Stomach (tissue), 9 donors: Measurements from ENCODE around the gene FIP1L1. TPM values are rescaled to one million over a fixed set of nuclear protein-coding genes. Genes with fewer than 3 reads are reported as not detected.

ENCODE experiments used
- DNase-seq, 2 donors: peaks; one replicate each; pipeline versions ENCODE4 v3.0.0 to v3.0.0-alpha.2; 2013 to 2019
- H3K27ac ChIP-seq, 5 donors: fragments of 200-600 bp in 4 of 5; sonication (generic) in 4 of 5; one replicate each; pipeline ENCODE4 v1.5.1; 2013 to 2019; ENCODE audit warnings: mild to moderate bottlenecking in 1 of 5, moderate library complexity in 1 of 5
- H3K27me3 ChIP-seq, 3 donors: fragments of 200-600 bp; sonication (generic); one replicate each; pipeline ENCODE4 v1.5.1; 2017 to 2019; ENCODE audit warnings: mixed run types in 1 of 3
- H3K36me3 ChIP-seq, 4 donors: fragments of 200-600 bp; sonication (generic); 1 replicate in 3 of 4; 2 replicates in 1 of 4; pipeline ENCODE4 v1.5.1; 2016 to 2019
- H3K4me1 ChIP-seq, 4 donors: fragments of 200-600 bp; sonication (generic); one replicate each; pipeline ENCODE4 v1.5.1; 2016 to 2019
- H3K4me3 ChIP-seq, 4 donors: fragments of 200-600 bp; sonication (generic) in 3 of 4; one replicate each; pipeline ENCODE4 v1.5.1; 2016 to 2019; ENCODE audit warnings: mild to moderate bottlenecking in 1 of 4
- H3K9me3 ChIP-seq, 4 donors: fragments of 200-600 bp; sonication (generic); one replicate each; pipeline ENCODE4 v1.5.1; 2016 to 2019
- CTCF ChIP-seq, 7 experiments: fragments of 450-650 bp in 4 of 7; fragments of 200-600 bp in 3 of 7; sonication (generic) in 3 of 7; IDR thresholded peaks; one replicate each; pipeline ENCODE4 v1.5.1; 2016 to 2019; ENCODE audit warnings: antibody characterized with exemption in 7 of 7, control low read depth in 2 of 7, mild to moderate bottlenecking in 1 of 7
- EP300 ChIP-seq: sonication (generic); formaldehyde crosslinking; IDR thresholded peaks from one replicate; pipeline ENCODE4 v1.6.1; 2017; ENCODE audit warnings: antibody characterized with exemption
- POLR2A ChIP-seq, 4 donors: fragments of 450-650 bp; IDR thresholded peaks; one replicate each; pipeline ENCODE4 v1.6.1; 2016; ENCODE audit warnings: antibody characterized with exemption in 4 of 4, control low read depth in 2 of 4, mild to moderate bottlenecking in 1 of 4, moderate library complexity in 1 of 4
- POLR2AphosphoS5 ChIP-seq, 3 donors: sonication (generic); formaldehyde crosslinking; IDR thresholded peaks; one replicate each; pipeline ENCODE4 v1.6.1; 2016; ENCODE audit warnings: antibody characterized with exemption in 3 of 3
- WGBS, 5 donors: extraction: QIAGEN DNeasy Blood & Tissue Kit in 3 of 5; methylation state at CpG; one replicate each; pipeline versions ENCODE4 v1.1.5 to v1.1.7; 2013 to 2018; 5-methylcytosine and 5-hydroxymethylcytosine counted together
- intact Hi-C: fragments of 100-400 bp; cut with DNase I; formaldehyde crosslinking; loops from one replicate; pipeline ENCODE4 v1.15.1; 2023; ENCODE audit warnings: low total_unique reads
- polyA plus RNA-seq, 3 donors: library from polyadenylated mRNA; stranded (reverse); fragments of 200-250 nt; gene quantifications; one replicate each; pipeline ENCODE4 v1.2.3, GENCODE V29; 2013
- total RNA-seq, 5 donors: library from RNA; depleted of rRNA; stranded (reverse); fragments of >200 nt; gene quantifications; one replicate each; pipeline versions ENCODE4 v1.1.0 to v1.2.3, GENCODE V29; 2014 to 2016
- donor health status: healthy with polysubstance abuse.
- donor health status: Bipolar disorder and iron deficiency.
- donor health status: healthy.

The FIP1L1 gene
- total and polyA plus RNA-seq, 8 donors = 19.9 to 91.1 (median 29.9) TPM

GRCh38 chr4:53365486-53366300 lies 11.7 kb upstream of the FIP1L1 start, which contains the start of gene SCFD2:
Gene SCFD2, minus strand, starts transcription at chr4:53366061.
- H3K27ac ChIP-seq = peak within 1 kb of the TSS in 4 of 5 donors; percentile 65 to 80 (median 72)

GRCh38 chr4:53366301-53366716 lies 11.1 kb upstream of the FIP1L1 start:
- no peaks in the 10 kb centered on the region for H3K36me3 ChIP-seq
- peaks cover 17 to 50% (median 40%) of the 10 kb centered on the region in 4 donors for H3K4me1 ChIP-seq
- peak overlapping the region; percentile 91 to 99 (median 96) for H3K4me3 ChIP-seq
- WGBS, 5 donors = 11 to 17% (median 15%) methylated on average over 8 of the region's 8 CpGs
- no peaks in the 10 kb centered on the region for H3K9me3 ChIP-seq
- peak overlapping the region in 4 of 5 donors; percentile 65 to 80 (median 72) for H3K27ac ChIP-seq
- DNase-seq = no peak
- H3K27me3 ChIP-seq = peaks cover 0 to 22% (median 0%) of the 10 kb centered on the region in 3 donors
- intact Hi-C loops = no loop called here
- TF ChIP-seq CTCF (IDR thresholded peaks at IDR 0.05) (no peak), EP300 (no peak), POLR2AphosphoS5 (IDR thresholded peaks at IDR 0.05) (no peak), POLR2A (IDR thresholded peaks at IDR 0.05) (no peak)

More at GRCh38 chr4:53365486-53366300, 11.7 kb upstream of the FIP1L1 start, which contains the start of gene SCFD2:
- Histone ChIP-seq H3K4me3 (peak within 1 kb of the TSS; percentile 91 to 99 (median 96)), H3K27me3 (peaks cover 0 to 16% (median 0%) of the 10 kb centered on the region in 3 donors), H3K36me3 (no peaks in the 10 kb centered on the region), H3K4me1 (peaks cover 17 to 55% (median 42%) of the 10 kb centered on the region in 4 donors), H3K9me3 (no peaks in the 10 kb centered on the region)
- intact Hi-C loops = no loop called here
- 0% methylated on average over 37 to 51 of the region's 51 CpGs for WGBS, 5 donors
- TF ChIP-seq CTCF (IDR thresholded peaks at IDR 0.05) (no peak), POLR2A (IDR thresholded peaks at IDR 0.05) (no peak), EP300 (no peak), POLR2AphosphoS5 (IDR thresholded peaks at IDR 0.05) (peak; percentile 64 to 94 (median 86))
- peak; percentile 98 to 99 for DNase-seq

- Histone ChIP-seq H3K4me1 (peaks cover 17 to 36% (median 32%) of the 10 kb centered on the region in 4 donors), H3K9me3 (no peaks in the 10 kb centered on the region), H3K4me3 (no peak overlapping the region), H3K27ac (no peak overlapping the region), H3K27me3 (peaks cover 0 to 29% (median 0%) of the 10 kb centered on the region in 3 donors), H3K36me3 (no peaks in the 10 kb centered on the region)
- DNase-seq = no peak
- TF ChIP-seq POLR2A (IDR thresholded peaks at IDR 0.05) (no peak), POLR2AphosphoS5 (IDR thresholded peaks at IDR 0.05) (no peak), EP300 (no peak), CTCF (IDR thresholded peaks at IDR 0.05) (no peak)
- 77 to 84% (median 80%) methylated on average over 2 of the region's 2 CpGs for WGBS, 5 donors
- intact Hi-C loops = no loop called here
Measured at GRCh38 chr4:53367721-53368120, 9.7 kb upstream of the FIP1L1 start.

GRCh38 chr4:53371049-53371448 lies 6.4 kb upstream of the FIP1L1 start:
- no peaks in the 10 kb centered on the region for H3K36me3 ChIP-seq
- 88 to 92% (median 90%) methylated on average over 3 of the region's 3 CpGs for WGBS, 5 donors
- H3K4me3 ChIP-seq = no peak overlapping the region
- intact Hi-C loops = no loop called here
- no peak for DNase-seq
- peaks cover 0 to 9% (median 7%) of the 10 kb centered on the region in 4 donors for H3K4me1 ChIP-seq
- TF ChIP-seq POLR2AphosphoS5 (IDR thresholded peaks at IDR 0.05) = no peak
- no peak overlapping the region for H3K27ac ChIP-seq
- no peaks in the 10 kb centered on the region for H3K9me3 ChIP-seq
- H3K27me3 ChIP-seq = peaks cover 0 to 30% (median 0%) of the 10 kb centered on the region in 3 donors
